GM20000 (cell line): ENCODE results near the gene PRRC2B.

Source experiments
- DNase-seq: peaks from one replicate; pipeline ENCODE4 v3.0.0; 2012; ENCODE audit warnings: low spot score
- TF ChIP-seq, protein P1 (sequence below): IDR thresholded peaks from 2 replicates; pipeline ENCODE4 v1.5.1; 2012; ENCODE audit warnings: mild to moderate bottlenecking, control low read depth; ENCODE audit errors: extremely low read depth, missing control alignments

The PRRC2B gene

DNA sequence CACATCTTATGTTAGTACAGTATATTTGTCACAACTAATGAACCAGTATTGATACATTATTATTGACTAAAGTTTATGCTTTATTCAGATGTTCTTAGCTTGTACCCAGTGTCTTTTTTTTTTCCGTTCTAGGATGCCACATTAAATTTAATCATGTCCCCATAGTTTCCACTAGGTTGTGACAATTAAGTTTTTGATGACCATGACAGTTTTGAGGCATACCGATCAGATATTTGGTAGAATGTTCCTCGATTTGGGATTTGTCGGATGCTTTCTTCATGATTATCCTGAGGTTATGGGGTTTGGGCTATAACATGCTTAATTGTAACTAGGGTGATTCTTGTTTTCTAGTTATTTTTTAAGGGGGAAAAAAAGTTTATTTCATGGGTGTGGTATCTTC lies 22.6 kb downstream of the PRRC2B start:
- no peak for DNase-seq
- TF ChIP-seq, protein P1, sequence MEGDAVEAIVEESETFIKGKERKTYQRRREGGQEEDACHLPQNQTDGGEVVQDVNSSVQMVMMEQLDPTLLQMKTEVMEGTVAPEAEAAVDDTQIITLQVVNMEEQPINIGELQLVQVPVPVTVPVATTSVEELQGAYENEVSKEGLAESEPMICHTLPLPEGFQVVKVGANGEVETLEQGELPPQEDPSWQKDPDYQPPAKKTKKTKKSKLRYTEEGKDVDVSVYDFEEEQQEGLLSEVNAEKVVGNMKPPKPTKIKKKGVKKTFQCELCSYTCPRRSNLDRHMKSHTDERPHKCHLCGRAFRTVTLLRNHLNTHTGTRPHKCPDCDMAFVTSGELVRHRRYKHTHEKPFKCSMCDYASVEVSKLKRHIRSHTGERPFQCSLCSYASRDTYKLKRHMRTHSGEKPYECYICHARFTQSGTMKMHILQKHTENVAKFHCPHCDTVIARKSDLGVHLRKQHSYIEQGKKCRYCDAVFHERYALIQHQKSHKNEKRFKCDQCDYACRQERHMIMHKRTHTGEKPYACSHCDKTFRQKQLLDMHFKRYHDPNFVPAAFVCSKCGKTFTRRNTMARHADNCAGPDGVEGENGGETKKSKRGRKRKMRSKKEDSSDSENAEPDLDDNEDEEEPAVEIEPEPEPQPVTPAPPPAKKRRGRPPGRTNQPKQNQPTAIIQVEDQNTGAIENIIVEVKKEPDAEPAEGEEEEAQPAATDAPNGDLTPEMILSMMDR, result no peak

DNA sequence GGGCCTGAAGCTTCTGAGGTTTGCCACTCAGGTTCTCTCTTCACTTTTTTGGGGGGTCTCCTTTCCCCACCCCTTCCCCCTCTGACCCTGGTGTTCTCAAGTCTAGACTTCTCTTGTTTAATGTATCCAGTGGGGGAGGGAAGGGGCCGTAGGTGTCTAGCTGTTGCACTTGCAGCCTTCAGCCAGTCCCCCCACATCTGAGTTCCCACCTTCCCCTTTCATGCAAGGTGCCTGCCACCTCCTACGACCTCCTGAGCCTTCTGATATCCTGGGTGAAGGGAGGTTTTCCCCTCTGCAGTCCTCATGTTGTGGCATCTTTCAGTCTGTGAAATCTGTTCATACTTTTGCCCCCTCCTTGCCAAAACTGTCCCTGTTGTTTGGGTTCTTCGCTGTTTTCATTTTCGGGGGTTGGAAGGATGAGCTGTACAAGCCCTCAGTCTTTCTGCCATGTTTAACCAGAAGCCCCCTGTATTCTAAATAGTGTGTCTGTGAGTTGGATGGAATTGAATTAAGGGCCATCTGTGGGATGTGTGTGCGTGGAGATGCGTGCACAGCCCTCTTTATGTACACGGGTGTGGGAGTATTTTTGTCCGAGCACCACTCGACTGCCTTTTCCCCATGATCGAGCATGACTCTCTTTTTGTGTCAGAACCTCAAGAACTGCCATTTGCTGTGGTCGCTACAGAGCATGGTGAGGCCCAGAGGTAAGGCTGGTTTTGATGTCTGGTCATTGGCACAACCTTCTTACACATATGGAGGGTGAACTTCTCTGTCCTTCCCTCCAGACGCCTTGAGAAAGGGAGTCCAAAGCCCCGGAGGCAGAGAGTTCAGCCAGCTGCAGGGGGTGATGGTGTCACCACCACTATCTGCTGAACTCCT lies 23.6 kb downstream of the PRRC2B start:
- peak; percentile 47 for DNase-seq

DNA sequence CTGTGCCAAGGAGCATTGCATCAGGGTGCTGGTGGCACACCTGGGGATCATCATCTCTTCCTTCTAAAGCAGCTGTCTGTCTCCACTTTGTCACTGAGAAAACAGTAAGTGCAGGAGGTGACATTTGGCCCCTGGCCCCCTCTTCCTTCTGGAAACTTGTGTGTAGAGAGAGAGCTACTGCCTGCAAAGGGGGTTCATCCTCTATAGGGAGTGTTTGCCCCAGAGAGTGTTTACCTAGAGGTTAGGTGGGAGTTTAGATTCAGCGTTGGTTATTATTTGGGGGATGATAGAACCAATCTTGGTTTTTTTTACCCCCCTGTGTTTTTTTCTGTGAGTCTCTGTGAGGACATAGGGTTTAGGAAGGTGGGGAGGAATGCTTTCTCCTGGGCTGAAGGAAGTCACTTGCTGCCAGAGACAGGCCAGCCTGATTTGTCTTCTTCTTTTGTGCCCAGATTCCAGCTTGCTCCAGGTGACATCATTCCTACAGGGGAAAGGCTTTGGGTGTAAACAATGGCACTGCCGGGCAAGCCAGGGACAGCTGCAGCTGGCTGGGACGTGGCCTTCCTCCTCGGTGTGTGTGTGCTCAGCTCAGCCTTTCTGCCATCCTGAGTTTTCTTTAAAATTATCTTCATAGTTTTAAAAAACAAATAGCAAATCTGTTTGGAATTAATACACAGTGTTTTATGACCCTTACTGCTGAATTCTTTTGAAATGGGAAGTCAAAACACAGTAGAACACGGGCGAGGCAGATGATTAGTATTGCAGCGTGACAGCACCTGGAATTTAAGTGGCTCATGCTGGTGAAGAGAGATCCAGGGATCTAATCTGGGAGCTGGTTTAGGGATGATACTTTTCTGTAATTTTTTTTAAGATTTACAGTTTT lies 24.5 kb downstream of the PRRC2B start:
- no peak for DNase-seq
- TF ChIP-seq, protein P1, result no peak

More for the DNA sequence above, 23.6 kb downstream of the PRRC2B start:
- TF ChIP-seq, protein P1, result no peak

DNA sequence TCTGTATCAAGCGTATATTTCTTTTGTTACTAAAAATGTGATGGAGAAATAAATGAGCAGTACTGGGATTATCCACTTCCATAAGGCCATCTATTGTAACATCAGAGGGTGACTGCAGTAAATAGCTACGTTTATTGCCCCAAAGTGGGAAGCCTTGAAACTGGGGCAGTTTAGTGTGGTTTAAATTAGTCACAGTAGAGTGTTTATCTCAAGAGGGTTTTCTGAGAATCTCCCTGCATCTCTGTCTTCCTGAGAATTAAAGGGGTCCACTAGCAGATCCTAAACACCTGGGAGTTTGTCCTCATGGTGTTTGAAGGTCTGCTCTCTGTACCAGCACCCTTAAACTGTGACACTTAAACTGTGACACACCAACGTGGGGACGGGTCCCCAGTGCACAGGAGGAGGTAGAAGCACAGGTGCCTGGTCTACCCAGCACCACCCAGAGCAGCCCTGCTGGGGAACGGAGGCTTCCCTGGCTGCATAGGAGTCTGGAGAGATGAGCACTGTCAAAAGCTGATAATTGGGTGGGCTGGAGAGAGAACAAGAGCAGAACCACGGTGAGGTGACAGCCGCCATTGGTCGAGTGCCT lies 25.2 kb downstream of the PRRC2B start:
- TF ChIP-seq, protein P1, result no peak
- no peak for DNase-seq

DNA sequence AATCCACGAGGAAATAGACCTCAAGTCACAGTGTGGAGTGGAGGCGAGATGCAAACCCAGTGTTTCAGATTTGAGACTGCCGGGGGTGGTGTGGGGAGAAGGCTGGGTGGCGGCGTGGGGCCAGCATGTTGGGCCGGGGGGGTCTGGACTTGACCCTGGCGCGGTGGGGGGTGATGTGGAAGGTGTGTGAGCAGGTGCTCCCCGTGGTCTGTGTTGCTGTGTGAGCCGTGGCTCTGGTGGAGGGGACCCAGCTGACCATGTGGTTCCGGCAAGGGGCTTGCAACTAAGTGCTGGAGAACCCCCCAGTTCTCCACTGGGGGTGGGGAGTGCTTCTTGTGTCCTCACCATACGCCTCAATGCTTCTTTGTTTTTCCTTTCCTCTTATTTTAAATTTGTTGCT lies 25.8 kb downstream of the PRRC2B start:
- TF ChIP-seq, protein P1, result no peak
- DNase-seq, result no peak

DNA sequence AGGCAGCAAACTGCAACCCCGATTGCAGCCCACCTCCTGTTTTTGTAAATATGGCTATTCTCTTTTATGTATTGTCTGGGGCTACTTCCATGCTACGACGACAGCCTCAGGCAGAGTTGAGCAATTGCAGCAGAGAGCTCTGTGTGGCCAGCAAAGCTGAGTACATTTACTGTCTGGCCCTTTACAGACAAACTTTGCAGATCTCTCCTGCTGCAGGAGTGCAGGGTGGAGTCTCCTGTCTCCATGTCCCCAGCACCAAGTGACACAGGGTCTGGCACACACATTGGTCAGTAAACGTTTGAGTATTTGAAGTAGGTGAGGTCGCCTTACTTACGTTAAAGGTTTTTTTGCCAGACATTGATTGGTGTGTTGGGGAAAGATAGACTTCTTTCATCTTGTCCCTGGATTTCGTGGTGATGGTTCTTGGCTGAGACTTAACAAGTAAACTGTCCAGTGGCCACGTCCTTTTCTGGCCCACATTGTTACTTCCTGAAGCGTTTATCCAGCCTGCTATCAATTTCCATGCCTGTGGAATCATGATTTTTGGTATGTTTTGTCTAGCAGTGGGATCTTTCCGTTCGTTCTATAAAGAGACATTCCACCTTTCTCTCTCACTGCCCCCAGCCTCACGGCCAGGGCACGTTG lies 27.2 kb downstream of the PRRC2B start:
- no peak for DNase-seq
- TF ChIP-seq, protein P1, result no peak
